IPS-15b (cell line): ENCODE results near the gene EXOC6B.

ENCODE experiments used
- H3K27me3 ChIP-seq: one replicate; pipeline ENCODE4 v1.6.1; 2013; ENCODE audit warnings: low read length; ENCODE audit not compliant: control insufficient read depth, insufficient read depth
- H3K36me3 ChIP-seq: one replicate; pipeline ENCODE4 v1.6.1; 2013; ENCODE audit warnings: low read length; ENCODE audit not compliant: control insufficient read depth, insufficient read depth
- H3K4me1 ChIP-seq: one replicate; pipeline ENCODE4 v1.6.1; 2013; ENCODE audit warnings: mild to moderate bottlenecking, low read length; ENCODE audit not compliant: control insufficient read depth, insufficient read depth
- H3K4me3 ChIP-seq: one replicate; pipeline ENCODE4 v1.5.1; 2013; ENCODE audit warnings: low read depth, low read length
- H3K9ac ChIP-seq: one replicate; pipeline ENCODE4 v1.6.1; 2013; ENCODE audit warnings: low read depth, mild to moderate bottlenecking, low read length
- H3K9me3 ChIP-seq: one replicate; pipeline ENCODE4 v1.6.1; 2013; ENCODE audit warnings: mild to moderate bottlenecking, low read length; ENCODE audit not compliant: control insufficient read depth, insufficient read depth

EXOC6B gene

DNA sequence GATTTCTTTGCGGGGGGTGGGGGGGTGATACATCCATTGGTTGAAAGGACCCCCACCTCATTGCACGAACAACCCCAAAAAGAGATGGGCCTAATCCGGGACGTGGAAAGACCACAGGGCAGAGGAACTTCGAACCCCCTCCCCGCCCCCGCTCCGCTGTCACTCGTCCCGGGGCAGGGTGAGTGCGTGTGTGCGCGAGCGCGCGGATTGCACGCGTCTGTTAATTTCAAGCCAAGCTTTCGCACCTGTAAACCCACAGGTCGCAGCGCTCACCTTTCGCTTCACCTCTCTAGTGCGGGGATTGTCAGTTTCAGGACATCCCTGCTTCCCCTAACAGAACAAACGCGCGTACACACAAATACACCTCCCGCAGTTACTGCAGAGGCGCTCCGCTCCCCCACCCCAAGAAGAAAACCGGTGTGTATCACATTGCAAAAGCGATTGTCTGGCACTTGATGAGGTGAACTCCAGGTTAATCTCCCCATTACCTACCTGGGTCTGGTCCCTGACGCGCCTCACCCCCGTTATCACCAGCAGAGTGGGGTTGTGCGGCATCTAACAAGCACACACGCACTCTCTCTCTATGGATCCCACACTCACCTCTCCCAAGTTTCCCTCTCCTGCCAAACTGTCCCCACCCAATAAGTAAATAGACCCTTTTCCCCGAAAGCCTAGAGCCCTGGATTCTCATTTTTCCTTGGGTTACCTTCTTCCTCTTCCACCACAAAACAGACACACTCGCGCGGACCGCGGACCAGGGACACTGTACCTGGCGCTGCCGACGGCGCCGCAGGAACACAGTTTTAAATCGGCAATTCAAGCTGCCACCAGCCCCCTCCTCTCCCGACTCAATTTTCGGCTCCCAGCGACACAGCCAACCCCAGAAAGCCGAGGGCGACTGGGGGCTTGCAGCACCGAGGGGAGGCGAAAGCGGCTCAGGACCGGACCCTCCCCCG lies 679.2 kb downstream of the EXOC6B start:
- Histone ChIP-seq H3K9ac (no peak overlapping the region), H3K4me1 (peaks cover 3% of the 10 kb centered on the region), H3K36me3 (no peaks in the 10 kb centered on the region), H3K9me3 (no peaks in the 10 kb centered on the region), H3K4me3 (peak overlapping the region; percentile 65), H3K27me3 (peaks cover 83% of the 10 kb centered on the region)

DNA sequence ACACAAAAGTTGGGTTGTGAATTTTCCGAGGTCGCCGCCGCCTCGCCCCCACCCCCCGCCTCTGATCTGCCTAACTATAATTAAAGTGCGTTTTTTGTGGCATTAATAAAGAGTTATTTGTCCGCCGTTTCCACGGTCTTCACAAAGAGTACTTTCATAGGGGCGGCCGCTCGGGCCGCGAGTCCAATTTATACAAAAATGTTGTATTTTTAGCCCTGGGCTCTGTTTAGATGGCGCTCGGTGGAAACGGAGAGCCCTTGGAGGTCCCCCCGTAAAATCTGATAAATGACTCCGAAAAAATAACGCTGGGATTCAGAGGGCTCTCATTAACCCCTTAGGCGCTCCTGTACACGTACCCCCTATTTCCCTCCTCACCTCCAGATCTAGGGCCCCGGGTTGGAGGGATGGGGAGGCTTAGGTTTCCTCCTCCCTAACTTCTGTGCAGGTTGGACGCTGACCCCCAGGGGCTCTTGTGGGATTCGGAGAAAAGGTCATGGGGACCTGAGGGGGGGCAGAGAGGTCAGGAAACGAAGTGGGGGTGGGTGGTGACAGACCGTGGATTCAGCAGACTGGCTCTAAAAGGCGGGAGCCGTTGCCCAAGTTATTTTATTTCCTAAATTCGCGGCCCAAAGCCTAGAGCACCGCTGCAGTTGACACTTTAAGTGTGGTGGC lies 680.0 kb downstream of the EXOC6B start:
- Histone ChIP-seq H3K36me3 (no peaks in the 10 kb centered on the region), H3K27me3 (peaks cover 83% of the 10 kb centered on the region), H3K4me1 (peaks cover 3% of the 10 kb centered on the region), H3K9ac (no peak overlapping the region), H3K4me3 (peak overlapping the region; percentile 62), H3K9me3 (no peaks in the 10 kb centered on the region)

DNA sequence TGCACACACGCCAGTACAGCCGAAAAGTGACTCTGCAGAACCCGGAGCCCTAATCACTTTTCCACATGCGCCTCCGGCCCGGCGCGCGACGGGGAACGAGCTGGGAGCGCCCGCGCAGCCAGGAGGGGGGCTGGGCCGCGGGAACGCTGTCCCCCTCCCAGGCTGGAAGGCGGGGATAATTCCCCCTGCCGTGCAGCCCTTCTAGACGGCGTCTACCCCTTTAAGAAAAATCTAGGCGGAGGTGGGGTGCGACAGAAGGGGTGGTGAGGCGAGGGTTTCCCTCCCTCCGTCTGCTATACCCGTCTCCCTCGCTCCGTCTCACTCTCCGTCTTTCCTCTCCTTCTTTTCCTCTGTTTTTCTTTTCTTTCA lies 680.6 kb downstream of the EXOC6B start:
- H3K9ac ChIP-seq = no peak overlapping the region
- no peaks in the 10 kb centered on the region for H3K9me3 ChIP-seq
- H3K4me3 ChIP-seq = peak overlapping the region; percentile 62
- H3K4me1 ChIP-seq = peaks cover 3% of the 10 kb centered on the region
- peaks cover 83% of the 10 kb centered on the region for H3K27me3 ChIP-seq
- no peaks in the 10 kb centered on the region for H3K36me3 ChIP-seq

DNA sequence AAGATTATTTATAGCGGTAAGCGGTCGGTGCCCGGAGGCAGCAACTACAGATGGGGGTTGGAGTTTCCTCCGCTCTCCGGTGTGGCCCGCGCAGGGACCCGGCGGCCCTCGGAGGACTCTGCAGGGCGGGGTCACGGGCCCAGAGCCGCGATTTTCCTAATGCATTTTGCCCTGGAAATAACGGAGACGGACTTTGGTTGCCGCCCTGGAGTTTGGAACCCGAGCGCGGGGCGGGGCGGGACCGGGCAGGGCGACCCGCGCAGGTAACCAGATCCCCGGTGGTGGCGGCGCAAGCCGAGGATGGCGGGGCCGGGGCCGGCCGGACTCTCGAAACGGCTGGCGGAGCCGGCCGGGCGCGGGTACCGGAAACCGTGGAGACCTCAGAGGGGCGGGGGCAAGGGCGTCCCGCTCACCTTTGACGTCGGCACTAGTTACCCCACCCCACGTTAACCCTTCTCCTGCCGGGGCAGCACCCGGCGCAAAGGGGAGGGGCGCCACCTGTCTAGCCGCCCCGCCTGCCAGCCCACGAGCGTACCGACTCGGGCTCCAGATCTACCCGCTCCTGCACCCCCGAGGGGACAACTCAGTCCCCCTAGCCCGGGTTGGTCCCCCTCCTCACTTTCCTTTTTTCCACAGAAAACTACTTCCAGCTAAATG lies 681.1 kb downstream of the EXOC6B start:
- Histone ChIP-seq H3K4me3 (peak overlapping the region; percentile 62), H3K27me3 (peaks cover 83% of the 10 kb centered on the region), H3K4me1 (no peaks in the 10 kb centered on the region), H3K9ac (no peak overlapping the region), H3K9me3 (no peaks in the 10 kb centered on the region), H3K36me3 (no peaks in the 10 kb centered on the region)

DNA sequence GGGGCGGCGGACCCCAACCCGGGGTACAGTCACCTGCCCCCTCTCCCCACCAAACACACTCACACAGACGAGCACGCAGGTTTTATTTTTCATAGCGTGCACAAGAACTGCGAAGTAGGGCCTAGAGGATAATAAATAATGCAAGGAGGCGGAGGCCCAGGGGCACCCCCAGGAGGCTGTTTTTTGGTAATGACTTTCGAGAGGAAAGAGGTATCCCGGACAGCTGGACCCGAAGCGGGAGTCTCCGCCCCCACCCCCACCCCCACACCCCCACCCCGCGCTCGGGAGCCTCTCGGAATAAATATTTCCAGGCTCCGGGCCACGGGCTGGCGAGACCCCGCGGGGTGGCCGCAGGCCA lies 681.6 kb downstream of the EXOC6B start:
- Histone ChIP-seq H3K4me3 (peak overlapping the region; percentile 62), H3K36me3 (no peaks in the 10 kb centered on the region), H3K9me3 (no peaks in the 10 kb centered on the region), H3K27me3 (peaks cover 83% of the 10 kb centered on the region), H3K9ac (no peak overlapping the region), H3K4me1 (no peaks in the 10 kb centered on the region)

DNA sequence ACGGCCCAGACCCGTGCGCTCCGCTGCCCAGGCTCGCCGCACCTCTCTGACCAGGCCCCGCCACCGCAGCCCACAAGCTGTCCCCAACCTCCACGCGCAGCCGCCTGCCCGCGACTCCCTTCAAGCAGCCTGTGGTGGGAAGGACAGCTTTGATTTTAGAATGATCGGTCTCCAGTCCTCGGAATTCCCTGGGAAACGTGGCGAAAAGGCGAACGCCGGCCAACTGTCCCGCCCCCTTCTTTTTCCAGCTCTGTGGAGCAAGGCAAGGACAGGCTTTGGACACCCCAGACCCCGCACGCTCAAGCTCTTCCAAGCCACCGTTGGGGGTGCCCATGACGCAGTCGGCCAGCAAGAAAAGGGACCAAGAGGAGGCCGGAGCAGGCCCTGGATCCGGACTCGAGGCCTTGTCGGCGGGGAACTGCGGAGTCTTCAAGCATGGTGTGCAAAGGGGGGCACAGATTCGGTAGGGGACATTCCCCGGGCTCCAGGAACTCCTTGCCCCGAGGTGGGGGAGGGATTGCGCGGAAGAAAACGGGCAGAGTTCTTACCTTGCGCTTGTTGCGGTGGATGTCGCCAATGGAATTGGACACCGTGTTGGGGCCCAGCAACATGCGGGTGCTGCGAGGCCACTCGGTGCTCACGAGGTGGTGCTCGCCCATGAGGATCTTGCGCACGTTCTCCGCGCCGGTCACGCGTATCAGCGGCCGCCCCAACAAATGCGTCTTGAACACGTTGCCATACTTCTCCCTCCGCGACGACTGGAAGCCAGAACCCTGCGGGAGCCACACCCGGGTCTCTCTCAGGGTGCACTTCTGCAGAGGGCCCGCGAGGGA lies 682.2 kb downstream of the EXOC6B start:
- Histone ChIP-seq H3K9me3 (no peaks in the 10 kb centered on the region), H3K27me3 (peaks cover 83% of the 10 kb centered on the region), H3K9ac (no peak overlapping the region), H3K4me1 (no peaks in the 10 kb centered on the region), H3K36me3 (no peaks in the 10 kb centered on the region), H3K4me3 (peak overlapping the region; percentile 54)

DNA sequence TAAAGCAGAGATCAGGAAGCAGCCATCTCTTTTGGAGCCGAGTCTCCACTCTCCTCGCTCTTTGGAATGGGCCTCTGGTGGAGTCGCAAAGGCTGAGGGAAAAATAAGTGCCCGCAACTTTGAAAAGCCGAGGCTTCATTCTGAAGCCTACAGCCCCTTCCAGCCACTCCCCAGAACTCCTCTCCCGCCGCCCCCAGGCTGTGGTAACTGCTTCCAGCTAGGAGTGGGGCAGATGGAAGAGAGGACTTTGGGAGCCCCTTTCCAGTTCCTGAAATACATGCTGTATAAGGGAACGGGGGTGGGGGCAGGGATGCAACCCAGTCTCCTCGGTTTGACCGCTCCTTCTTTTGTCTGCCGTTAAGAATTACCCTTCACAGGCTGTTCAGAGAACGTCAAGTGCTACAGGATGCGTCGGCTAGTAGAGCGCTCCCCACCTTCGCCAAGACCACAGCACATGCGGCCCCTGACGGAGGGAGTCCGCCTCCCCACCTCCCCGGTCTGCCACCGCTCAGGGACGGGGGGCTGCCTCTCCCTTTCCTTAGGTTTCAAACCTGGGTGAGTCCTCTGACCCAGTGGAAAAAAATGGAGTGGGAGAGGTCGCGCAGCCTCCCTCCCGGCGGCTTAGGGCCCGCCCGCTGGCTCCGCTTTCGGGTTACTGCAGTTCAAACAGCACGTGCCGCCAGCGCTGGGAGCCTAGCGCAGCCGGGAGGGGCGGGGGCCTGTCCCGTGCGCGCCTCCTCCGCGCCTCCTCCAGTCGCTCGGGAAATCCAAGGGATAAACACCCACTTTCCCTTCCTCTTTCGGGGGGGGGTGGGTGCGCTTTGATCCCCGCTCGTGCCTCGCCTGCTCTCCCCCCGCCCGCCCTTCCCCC lies 683.0 kb downstream of the EXOC6B start:
- Histone ChIP-seq H3K4me1 (no peaks in the 10 kb centered on the region), H3K9me3 (no peaks in the 10 kb centered on the region), H3K4me3 (peak overlapping the region; percentile 54), H3K27me3 (peaks cover 82% of the 10 kb centered on the region), H3K36me3 (no peaks in the 10 kb centered on the region), H3K9ac (no peak overlapping the region)

DNA sequence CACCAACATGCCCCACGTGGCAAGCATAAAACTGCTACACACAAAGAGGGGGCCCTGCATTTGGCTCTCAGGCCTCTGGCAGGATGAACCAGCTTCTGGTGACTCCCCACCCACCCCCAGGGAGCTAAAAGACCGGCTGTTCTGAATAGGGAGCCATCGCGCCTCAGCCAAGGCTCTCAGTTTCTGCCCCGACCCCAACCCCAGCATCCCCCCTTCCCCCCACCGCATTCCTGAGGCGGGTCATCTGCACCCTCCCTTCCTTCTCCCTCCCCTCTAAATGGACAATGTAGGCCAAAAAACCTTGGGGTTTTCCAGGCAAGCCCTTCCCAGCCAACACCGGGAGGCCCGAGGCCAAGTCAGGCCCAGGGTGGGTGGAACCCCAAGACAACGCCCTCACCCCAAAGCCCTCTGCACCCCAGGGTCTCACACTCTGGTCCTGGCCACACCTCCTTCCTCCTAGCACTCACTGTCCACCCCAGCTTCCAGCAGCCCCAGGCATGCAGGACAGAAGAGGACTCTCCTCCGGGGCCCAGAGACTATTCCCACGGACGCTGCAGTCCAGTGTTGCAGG lies 683.9 kb downstream of the EXOC6B start:
- no peak overlapping the region for H3K9ac ChIP-seq

DNA sequence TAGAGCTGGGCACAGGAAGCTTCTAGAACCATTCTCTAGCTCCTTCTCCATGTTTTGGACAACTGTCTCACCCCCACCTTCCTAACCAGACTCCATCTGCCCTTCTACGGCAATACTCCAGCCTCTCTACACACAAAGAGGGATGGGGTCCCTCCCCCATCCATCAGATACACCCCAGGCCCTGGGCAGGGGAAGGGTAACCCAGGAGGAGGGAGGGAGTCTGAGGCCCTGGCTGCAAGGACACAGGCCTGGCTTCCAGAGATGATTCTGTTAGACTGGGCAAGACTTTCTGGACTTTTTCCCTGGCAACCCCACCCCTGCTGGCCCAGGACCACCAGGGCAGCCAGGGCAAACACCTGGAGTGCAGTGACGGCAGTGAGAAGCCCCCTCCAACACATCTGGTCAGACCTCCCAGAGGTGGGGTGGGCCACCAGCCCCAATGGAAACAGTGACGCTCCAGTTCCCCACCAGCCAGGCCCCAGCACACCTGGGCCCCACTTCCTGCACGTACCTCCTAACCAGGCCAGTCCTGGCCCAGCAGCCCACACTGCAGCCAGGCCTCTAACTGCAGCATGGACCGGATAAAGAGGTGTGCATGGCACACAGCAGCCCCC lies 684.7 kb downstream of the EXOC6B start:
- Histone ChIP-seq H3K36me3 (no peaks in the 10 kb centered on the region), H3K9ac (no peak overlapping the region), H3K27me3 (peaks cover 67% of the 10 kb centered on the region), H3K4me3 (no peak overlapping the region), H3K9me3 (no peaks in the 10 kb centered on the region), H3K4me1 (no peaks in the 10 kb centered on the region)

More for the DNA sequence above, 683.9 kb downstream of the EXOC6B start:
- peak overlapping the region; percentile 54 for H3K4me3 ChIP-seq
- H3K9me3 ChIP-seq = no peaks in the 10 kb centered on the region
- H3K27me3 ChIP-seq = peaks cover 76% of the 10 kb centered on the region
- no peaks in the 10 kb centered on the region for H3K36me3 ChIP-seq
- H3K4me1 ChIP-seq = no peaks in the 10 kb centered on the region

DNA sequence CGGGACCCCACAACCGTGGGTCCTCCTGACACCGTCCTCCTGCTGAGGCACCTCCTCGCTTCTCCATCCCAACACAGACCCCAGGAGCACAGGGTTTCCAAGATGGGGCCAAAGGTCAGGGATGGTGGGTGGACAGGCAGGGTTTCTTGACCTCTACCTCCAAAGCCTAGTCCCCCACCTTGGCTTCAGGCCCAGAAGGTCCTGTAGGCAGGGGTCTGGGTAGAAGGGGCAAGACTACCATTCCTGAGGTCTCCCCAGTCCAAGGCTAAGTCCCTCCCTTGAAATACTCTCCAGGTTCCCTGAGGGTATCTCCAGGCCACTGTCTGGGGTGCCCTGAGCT lies 685.2 kb downstream of the EXOC6B start:
- Histone ChIP-seq H3K4me3 (no peak overlapping the region), H3K4me1 (no peaks in the 10 kb centered on the region), H3K9ac (no peak overlapping the region), H3K36me3 (no peaks in the 10 kb centered on the region), H3K27me3 (peaks cover 62% of the 10 kb centered on the region), H3K9me3 (no peaks in the 10 kb centered on the region)
